GM12878 (cell line): ENCODE measurements around the gene ZNF133. TPM values are rescaled to one million over a fixed set of nuclear protein-coding genes. Genes with fewer than 3 reads are reported as not detected.

ENCODE experiments used
- polyA plus RNA-seq, 11 experiments: library from polyadenylated mRNA; depleted of rRNA in 4 of 11; unstranded in 6 of 11; stranded (reverse) in 5 of 11; fragments of >200 nt; fragmentation: Nextera tagmentation in 4 of 11; fragmentation: Illumina TruSeq in 1 of 11; extraction: Ambion mirVana in 4 of 11; extraction: Trizol in 1 of 11; gene quantifications; 1 replicate in 1 of 11; 2 replicates in 10 of 11; pipeline versions ENCODE4 v1.2.1 to v1.2.3, GENCODE V29; 2011 to 2016; ENCODE audit warnings: inconsistent platforms in 2 of 11, missing spikeins in 2 of 11, low read depth in 1 of 11
- small RNA-seq: library from RNA; depleted of rRNA; stranded (forward); fragments of <200 nt; gene quantifications from one replicate; pipeline ENCODE3, GENCODE V24; 2014
- total RNA-seq, 4 experiments: library from RNA; depleted of rRNA in 3 of 4; stranded (reverse); fragments of >200 nt in 3 of 4; fragmentation: Illumina TruSeq in 1 of 4; extraction: Trizol in 1 of 4; gene quantifications; 2 replicates each; pipeline versions ENCODE4 v1.2.1 to v1.2.3, GENCODE V29; 2013 to 2021
- TF ChIP-seq, protein P1 (sequence below): IDR thresholded peaks from 2 replicates; pipeline ENCODE4 v1.6.1; 2012; ENCODE audit warnings: low read depth, low read length, improper control_type of control experiment

The ZNF133 gene
- total and polyA plus RNA-seq, 10 of the 15 experiments (the other 5 are each of a cell fraction or from before 2014, with no cell fraction given): 2.0 to 9.3 (median 7.3) TPM

DNA sequence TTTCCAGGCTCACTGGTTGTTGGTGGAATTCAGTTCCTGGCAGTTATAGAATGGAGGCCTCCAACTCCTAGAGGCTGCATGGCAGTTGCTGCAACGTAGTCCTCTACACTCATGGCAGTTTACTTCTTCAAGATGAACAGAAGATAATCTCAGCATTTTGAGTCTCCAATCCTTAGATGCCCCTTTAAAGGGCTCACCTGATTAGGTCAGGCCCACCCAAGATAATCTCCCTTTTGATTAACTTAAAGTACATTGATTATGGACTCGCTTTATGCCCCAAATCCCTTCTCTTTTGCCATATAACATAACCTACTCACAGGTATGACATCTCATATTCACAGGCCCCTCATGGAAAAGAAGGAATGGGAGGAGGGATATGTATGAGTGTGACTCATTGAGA is 76.4 kb downstream of the ZNF133 start (continued):
- TF ChIP-seq, protein P1, sequence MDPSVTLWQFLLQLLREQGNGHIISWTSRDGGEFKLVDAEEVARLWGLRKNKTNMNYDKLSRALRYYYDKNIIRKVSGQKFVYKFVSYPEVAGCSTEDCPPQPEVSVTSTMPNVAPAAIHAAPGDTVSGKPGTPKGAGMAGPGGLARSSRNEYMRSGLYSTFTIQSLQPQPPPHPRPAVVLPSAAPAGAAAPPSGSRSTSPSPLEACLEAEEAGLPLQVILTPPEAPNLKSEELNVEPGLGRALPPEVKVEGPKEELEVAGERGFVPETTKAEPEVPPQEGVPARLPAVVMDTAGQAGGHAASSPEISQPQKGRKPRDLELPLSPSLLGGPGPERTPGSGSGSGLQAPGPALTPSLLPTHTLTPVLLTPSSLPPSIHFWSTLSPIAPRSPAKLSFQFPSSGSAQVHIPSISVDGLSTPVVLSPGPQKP: no peak

Small RNA genes within 50 kb of the gene (small RNA-seq; reads per million reads assigned to genes)
- gene RN7SL14P (not detected), gene RNU2-56P (not detected)

Other genes with a start within 250 kb of the ZNF133 start
- gene OVOL2, start 230.6 kb upstream of the ZNF133 start, total RNA-seq (2014; rRNA removed): not detected in 2 replicates
- not detected in 2 replicates for gene OVOL2, start 230.6 kb upstream of the ZNF133 start, total RNA-seq (2014; rRNA removed; fragmentation: Illumina TruSeq; extraction: Trizol)
- not detected in 2 replicates for gene OVOL2, start 230.6 kb upstream of the ZNF133 start, total RNA-seq (2021)
- not detected in 2 replicates for gene OVOL2, start 230.6 kb upstream of the ZNF133 start, polyA plus RNA-seq (2011; rRNA removed)
- not detected in 2 replicates for gene OVOL2, start 230.6 kb upstream of the ZNF133 start, polyA plus RNA-seq (2014; fragmentation: Illumina TruSeq; extraction: Trizol)
- gene OVOL2, start 230.6 kb upstream of the ZNF133 start, polyA plus RNA-seq (2014; fragmentation: Nextera tagmentation; extraction: Ambion mirVana): not detected
- gene OVOL2, start 230.6 kb upstream of the ZNF133 start, polyA plus RNA-seq (2014; rRNA removed): not detected in 2 replicates
- gene OVOL2, start 230.6 kb upstream of the ZNF133 start, polyA plus RNA-seq (2016; fragmentation: Nextera tagmentation; extraction: Ambion mirVana): not detected
- 12.7 and 13.6 TPM in 2 replicates for gene KAT14, start 150.7 kb upstream of the ZNF133 start, total RNA-seq (2014; rRNA removed)
- gene KAT14, start 150.7 kb upstream of the ZNF133 start, total RNA-seq (2014; rRNA removed; fragmentation: Illumina TruSeq; extraction: Trizol): 13.6 and 15.0 TPM in 2 replicates
- gene KAT14, start 150.7 kb upstream of the ZNF133 start, total RNA-seq (2021): 15.3 and 16.6 TPM in 2 replicates
- 11.9 and 13.3 TPM in 2 replicates for gene KAT14, start 150.7 kb upstream of the ZNF133 start, polyA plus RNA-seq (2011; rRNA removed)
- gene KAT14, start 150.7 kb upstream of the ZNF133 start, polyA plus RNA-seq (2014; fragmentation: Illumina TruSeq; extraction: Trizol): 16.2 TPM in 2 replicates
- gene KAT14, start 150.7 kb upstream of the ZNF133 start, polyA plus RNA-seq (2014; fragmentation: Nextera tagmentation; extraction: Ambion mirVana): 1 to 10 TPM; 4.0 to 7.6 TPM
- 10.5 TPM in 2 replicates for gene KAT14, start 150.7 kb upstream of the ZNF133 start, polyA plus RNA-seq (2014; rRNA removed)
- gene KAT14, start 150.7 kb upstream of the ZNF133 start, polyA plus RNA-seq (2016; fragmentation: Nextera tagmentation; extraction: Ambion mirVana): 10 to 100 TPM; 19.5 to 19.9 TPM
- 7.1 and 7.4 TPM in 2 replicates for gene PET117, start 150.7 kb upstream of the ZNF133 start, total RNA-seq (2014; rRNA removed)
- gene PET117, start 150.7 kb upstream of the ZNF133 start, total RNA-seq (2014; rRNA removed; fragmentation: Illumina TruSeq; extraction: Trizol): 11.7 and 12.3 TPM in 2 replicates
- 11.3 and 12.5 TPM in 2 replicates for gene PET117, start 150.7 kb upstream of the ZNF133 start, total RNA-seq (2021)
- 11.2 and 17.1 TPM in 2 replicates for gene PET117, start 150.7 kb upstream of the ZNF133 start, polyA plus RNA-seq (2011; rRNA removed)
- gene PET117, start 150.7 kb upstream of the ZNF133 start, polyA plus RNA-seq (2014; fragmentation: Illumina TruSeq; extraction: Trizol): 10.9 and 12.4 TPM in 2 replicates
- 10 to 100 TPM in 1 of 2 experiments, 1 to 10 TPM in 1; 6.0 to 11.0 TPM for gene PET117, start 150.7 kb upstream of the ZNF133 start, polyA plus RNA-seq (2014; fragmentation: Nextera tagmentation; extraction: Ambion mirVana)
- 11.0 and 13.2 TPM in 2 replicates for gene PET117, start 150.7 kb upstream of the ZNF133 start, polyA plus RNA-seq (2014; rRNA removed)
- gene PET117, start 150.7 kb upstream of the ZNF133 start, polyA plus RNA-seq (2016; fragmentation: Nextera tagmentation; extraction: Ambion mirVana): 10 to 100 TPM; 20.3 to 20.6 TPM
- 6.2 and 7.1 TPM in 2 replicates for gene DZANK1, start 178.5 kb downstream of the ZNF133 start, total RNA-seq (2014; rRNA removed)
- gene DZANK1, start 178.5 kb downstream of the ZNF133 start, total RNA-seq (2014; rRNA removed; fragmentation: Illumina TruSeq; extraction: Trizol): 6.7 and 8.1 TPM in 2 replicates
- gene DZANK1, start 178.5 kb downstream of the ZNF133 start, total RNA-seq (2021): 4.8 and 5.5 TPM in 2 replicates
- gene DZANK1, start 178.5 kb downstream of the ZNF133 start, polyA plus RNA-seq (2011; rRNA removed): 12.2 and 12.6 TPM in 2 replicates
- 6.8 and 10.4 TPM in 2 replicates for gene DZANK1, start 178.5 kb downstream of the ZNF133 start, polyA plus RNA-seq (2014; fragmentation: Illumina TruSeq; extraction: Trizol)
- 1 to 10 TPM; 6.1 to 7.6 TPM for gene DZANK1, start 178.5 kb downstream of the ZNF133 start, polyA plus RNA-seq (2014; fragmentation: Nextera tagmentation; extraction: Ambion mirVana)
- gene DZANK1, start 178.5 kb downstream of the ZNF133 start, polyA plus RNA-seq (2014; rRNA removed): 5.9 and 7.7 TPM in 2 replicates
- 1 to 10 TPM; 3.6 to 3.7 TPM for gene DZANK1, start 178.5 kb downstream of the ZNF133 start, polyA plus RNA-seq (2016; fragmentation: Nextera tagmentation; extraction: Ambion mirVana)
- 15.7 and 18.1 TPM in 2 replicates for gene POLR3F, start 178.9 kb downstream of the ZNF133 start, total RNA-seq (2014; rRNA removed)
- 12.8 and 12.9 TPM in 2 replicates for gene POLR3F, start 178.9 kb downstream of the ZNF133 start, total RNA-seq (2014; rRNA removed; fragmentation: Illumina TruSeq; extraction: Trizol)
- gene POLR3F, start 178.9 kb downstream of the ZNF133 start, total RNA-seq (2021): 8.1 and 8.7 TPM in 2 replicates
- gene POLR3F, start 178.9 kb downstream of the ZNF133 start, polyA plus RNA-seq (2011; rRNA removed): 8.7 and 14.9 TPM in 2 replicates
- gene POLR3F, start 178.9 kb downstream of the ZNF133 start, polyA plus RNA-seq (2014; fragmentation: Illumina TruSeq; extraction: Trizol): 11.5 and 13.9 TPM in 2 replicates
- 10 to 100 TPM in 1 of 2 experiments, 1 to 10 TPM in 1; 9.5 to 12.4 TPM for gene POLR3F, start 178.9 kb downstream of the ZNF133 start, polyA plus RNA-seq (2014; fragmentation: Nextera tagmentation; extraction: Ambion mirVana)
- 13.5 and 16.9 TPM in 2 replicates for gene POLR3F, start 178.9 kb downstream of the ZNF133 start, polyA plus RNA-seq (2014; rRNA removed)
- gene POLR3F, start 178.9 kb downstream of the ZNF133 start, polyA plus RNA-seq (2016; fragmentation: Nextera tagmentation; extraction: Ambion mirVana): 10 to 100 TPM; 13.8 to 14.6 TPM
- 22.3 and 26.0 TPM in 2 replicates for gene RBBP9, start 208.7 kb downstream of the ZNF133 start, total RNA-seq (2014; rRNA removed)
- 24.9 TPM in 2 replicates for gene RBBP9, start 208.7 kb downstream of the ZNF133 start, total RNA-seq (2014; rRNA removed; fragmentation: Illumina TruSeq; extraction: Trizol)
- gene RBBP9, start 208.7 kb downstream of the ZNF133 start, total RNA-seq (2021): 17.8 and 18.2 TPM in 2 replicates
- 34.1 and 44.0 TPM in 2 replicates for gene RBBP9, start 208.7 kb downstream of the ZNF133 start, polyA plus RNA-seq (2011; rRNA removed)
- 29.7 and 36.5 TPM in 2 replicates for gene RBBP9, start 208.7 kb downstream of the ZNF133 start, polyA plus RNA-seq (2014; fragmentation: Illumina TruSeq; extraction: Trizol)
- 1 to 10 TPM; 7.1 to 9.2 TPM for gene RBBP9, start 208.7 kb downstream of the ZNF133 start, polyA plus RNA-seq (2014; fragmentation: Nextera tagmentation; extraction: Ambion mirVana)
- gene RBBP9, start 208.7 kb downstream of the ZNF133 start, polyA plus RNA-seq (2014; rRNA removed): 12.5 and 12.7 TPM in 2 replicates
- gene RBBP9, start 208.7 kb downstream of the ZNF133 start, polyA plus RNA-seq (2016; fragmentation: Nextera tagmentation; extraction: Ambion mirVana): 10 to 100 TPM; 13.2 to 13.8 TPM
- 86.9 and 96.4 TPM in 2 replicates for gene SEC23B, start 219.4 kb downstream of the ZNF133 start, total RNA-seq (2014; rRNA removed)
- 64.3 and 66.8 TPM in 2 replicates for gene SEC23B, start 219.4 kb downstream of the ZNF133 start, total RNA-seq (2014; rRNA removed; fragmentation: Illumina TruSeq; extraction: Trizol)
- gene SEC23B, start 219.4 kb downstream of the ZNF133 start, total RNA-seq (2021): 60.8 and 66.0 TPM in 2 replicates
- 118 and 121 TPM in 2 replicates for gene SEC23B, start 219.4 kb downstream of the ZNF133 start, polyA plus RNA-seq (2011; rRNA removed)
- 77.9 and 94.0 TPM in 2 replicates for gene SEC23B, start 219.4 kb downstream of the ZNF133 start, polyA plus RNA-seq (2014; fragmentation: Illumina TruSeq; extraction: Trizol)
- 10 to 100 TPM; 49.1 to 73.2 TPM for gene SEC23B, start 219.4 kb downstream of the ZNF133 start, polyA plus RNA-seq (2014; fragmentation: Nextera tagmentation; extraction: Ambion mirVana)
- gene SEC23B, start 219.4 kb downstream of the ZNF133 start, polyA plus RNA-seq (2014; rRNA removed): 67.2 and 72.1 TPM in 2 replicates
- gene SEC23B, start 219.4 kb downstream of the ZNF133 start, polyA plus RNA-seq (2016; fragmentation: Nextera tagmentation; extraction: Ambion mirVana): 10 to 100 TPM; 93.4 to 95.7 TPM